ENCODE results near the gene ICAM4.
"Not testable (repeated sequence)": the region's sequence is repeated elsewhere in the genome, so short reads cannot be mapped to it uniquely, and the experiment has no call there.

Gene ICAM4

GRCh38 chr19:10286803-10287737 is at the start of gene ICAM4:
Gene ICAM4, plus strand, starts transcription at chr19:10286955. Its CDS starts 58 bp downstream, at chr19:10287013.
- peak; percentile 72 for DNase-seq

- no peak for DNase-seq
These were observed 49.1 kb upstream of the ICAM4 start for GRCh38 chr19:10237702-10238101.

- DNase-seq = no peak
These were observed 48.5 kb upstream of the ICAM4 start for GRCh38 chr19:10238172-10238783.

DNA sequence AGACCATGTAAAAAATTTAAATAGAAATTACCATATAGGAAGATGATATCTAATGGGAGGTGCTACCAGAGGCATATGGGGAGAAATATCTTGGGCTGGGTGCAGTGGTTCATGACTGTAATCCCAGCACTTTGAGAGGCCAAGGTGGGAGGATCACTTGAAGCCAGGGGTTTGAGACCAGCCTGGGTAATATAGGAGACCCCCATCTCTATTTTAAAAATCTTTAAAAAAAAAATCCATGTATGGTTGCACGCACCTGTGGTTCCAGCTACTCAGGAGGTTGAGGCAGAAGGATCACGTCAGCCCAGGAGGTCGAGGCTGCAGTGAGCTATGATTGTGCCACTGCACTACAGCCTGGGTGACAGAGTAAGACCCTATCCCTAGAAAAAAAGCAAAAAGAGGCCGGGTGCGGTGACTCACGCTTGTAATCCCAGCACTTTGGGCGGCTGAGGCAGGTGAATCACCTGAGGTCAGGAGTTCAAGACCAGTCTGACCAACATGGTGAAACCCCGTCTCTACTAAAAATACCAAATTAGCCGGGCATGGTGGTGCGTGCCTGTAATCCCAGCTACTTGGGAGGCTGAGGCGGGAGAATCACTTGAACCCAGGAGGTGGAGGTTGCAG is 44.8 kb upstream of the ICAM4 start:
- not testable (repeated sequence) for DNase-seq

DNA sequence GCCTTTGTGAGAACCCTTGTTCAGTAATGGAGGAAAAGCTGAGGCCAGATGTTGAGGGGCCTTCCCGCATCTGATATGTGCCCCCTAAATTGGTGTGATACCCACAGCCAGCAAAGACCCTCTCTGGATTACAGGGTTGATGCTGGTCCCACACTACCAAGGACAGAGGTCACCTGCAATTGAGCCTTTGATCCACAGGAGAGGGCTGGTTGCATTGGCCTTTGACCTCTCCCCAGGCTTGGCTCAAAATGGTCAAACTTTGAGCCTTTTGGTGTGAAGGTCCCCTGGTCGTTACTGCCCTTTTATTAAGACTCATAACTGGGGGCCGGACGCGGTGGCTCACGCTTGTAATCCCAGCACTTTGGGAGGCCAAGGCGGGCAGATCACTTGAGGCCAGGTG is 43.1 kb upstream of the ICAM4 start:
- no peak for DNase-seq

- DNase-seq = no peak
These were observed 41.4 kb upstream of the ICAM4 start for GRCh38 chr19:10245189-10245939.

- DNase-seq = no peak
These were observed 40.2 kb upstream of the ICAM4 start for GRCh38 chr19:10246511-10246910.

GRCh38 chr19:10251792-10252694 is 34.7 kb upstream of the ICAM4 start, which contains the start of gene MRPL4:
Gene MRPL4, plus strand, starts transcription at chr19:10252214. Its CDS starts 40 bp downstream, at chr19:10252254.
- peak; percentile 99 for DNase-seq

DNA sequence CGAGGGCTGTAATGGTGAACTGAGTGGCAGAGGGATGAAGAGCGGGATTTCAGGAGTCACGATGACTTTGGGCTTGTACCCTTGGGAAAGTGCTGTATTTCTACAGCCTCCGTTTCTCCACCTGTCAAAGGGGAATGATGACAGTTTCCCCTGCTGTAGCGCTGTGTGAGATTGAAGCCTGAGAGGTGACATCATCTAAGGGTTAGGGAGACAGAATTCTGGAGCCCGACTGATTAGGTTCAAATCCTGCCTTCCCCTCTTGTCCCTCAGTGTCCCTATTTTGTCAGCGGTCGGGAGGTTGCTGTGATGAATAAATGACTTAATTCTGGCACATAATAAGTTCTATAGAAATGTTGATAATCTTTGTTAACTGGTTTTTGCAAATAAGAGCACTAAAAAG is 34.0 kb upstream of the ICAM4 start:
- DNase-seq = no peak

GRCh38 chr19:10254244-10254643 is 32.5 kb upstream of the ICAM4 start:
- no peak for DNase-seq

DNA sequence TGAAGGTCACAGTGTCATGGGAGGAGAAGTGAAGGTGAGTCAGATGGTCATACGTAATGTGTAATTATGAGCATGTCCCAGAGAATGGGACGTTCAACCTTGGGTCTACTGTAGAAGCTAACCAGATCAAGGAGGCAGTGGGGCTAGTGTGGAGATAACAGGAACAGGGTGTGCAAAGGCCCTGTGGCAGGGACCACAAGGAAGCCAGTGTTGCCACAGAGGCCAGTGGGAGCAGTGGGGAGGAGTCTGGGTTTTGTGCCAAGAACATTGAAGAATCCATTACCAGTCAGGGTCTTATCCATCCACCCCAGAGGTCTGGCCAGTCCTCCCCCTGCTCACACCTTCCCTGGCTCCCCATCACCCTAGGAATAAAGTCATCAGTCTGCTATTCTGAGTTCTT is 31.4 kb upstream of the ICAM4 start:
- DNase-seq = no peak

- DNase-seq = no peak
These were observed 30.2 kb upstream of the ICAM4 start for GRCh38 chr19:10256551-10256950.

GRCh38 chr19:10256970-10257615 is 29.7 kb upstream of the ICAM4 start:
- DNase-seq = no peak

DNA sequence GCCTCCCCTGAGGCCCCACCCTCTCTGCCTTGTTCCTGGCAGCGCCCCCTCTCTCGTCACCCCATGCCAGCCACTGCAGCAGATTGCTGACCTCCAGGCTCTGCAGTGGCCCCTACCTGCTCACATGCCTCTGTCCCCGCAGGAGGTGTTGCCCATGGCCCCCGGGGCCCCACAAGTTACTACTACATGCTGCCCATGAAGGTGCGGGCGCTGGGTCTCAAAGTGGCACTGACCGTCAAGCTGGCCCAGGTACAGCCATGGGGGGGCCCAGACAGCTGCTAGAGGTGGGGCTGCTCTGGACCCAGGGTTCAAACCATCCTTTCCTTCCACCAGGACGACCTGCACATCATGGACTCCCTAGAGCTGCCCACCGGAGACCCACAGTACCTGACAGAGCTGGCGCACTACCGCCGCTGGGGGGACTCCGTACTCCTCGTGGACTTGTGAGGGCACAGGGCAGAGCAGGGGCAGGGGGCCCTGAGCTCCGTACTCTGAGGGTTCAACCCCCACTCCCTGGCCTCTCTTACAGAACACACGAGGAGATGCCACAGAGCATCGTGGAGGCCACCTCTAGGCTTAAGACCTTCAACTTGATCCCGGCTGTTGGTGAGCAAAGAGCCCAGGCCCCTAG is 28.6 kb upstream of the ICAM4 start:
- DNase-seq = no peak

GRCh38 chr19:10259162-10259905 is 27.4 kb upstream of the ICAM4 start:
- DNase-seq = peak; percentile 96

DNA sequence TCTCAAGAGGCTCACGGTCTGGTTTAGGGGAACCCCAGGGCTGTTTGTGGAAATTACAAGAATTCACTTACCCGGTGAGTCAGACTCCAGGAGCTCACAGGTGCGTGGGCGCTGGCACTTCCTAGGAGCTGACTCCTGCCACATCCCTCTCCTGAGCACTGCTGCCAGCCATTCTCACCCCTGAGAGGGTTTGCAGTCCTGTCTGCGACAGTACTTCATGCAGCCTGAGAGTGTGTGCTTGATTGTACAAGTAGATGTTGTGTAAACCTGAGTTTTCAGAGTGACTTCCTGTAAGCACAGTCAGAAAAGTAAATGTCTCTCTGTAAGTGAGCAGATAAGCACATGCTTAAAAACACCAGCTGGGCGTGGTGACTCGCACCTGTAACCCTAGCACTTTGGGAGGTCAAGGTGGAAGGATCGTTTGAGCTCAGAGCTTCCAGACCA is 26.6 kb upstream of the ICAM4 start:
- DNase-seq = peak; percentile 88

DNA sequence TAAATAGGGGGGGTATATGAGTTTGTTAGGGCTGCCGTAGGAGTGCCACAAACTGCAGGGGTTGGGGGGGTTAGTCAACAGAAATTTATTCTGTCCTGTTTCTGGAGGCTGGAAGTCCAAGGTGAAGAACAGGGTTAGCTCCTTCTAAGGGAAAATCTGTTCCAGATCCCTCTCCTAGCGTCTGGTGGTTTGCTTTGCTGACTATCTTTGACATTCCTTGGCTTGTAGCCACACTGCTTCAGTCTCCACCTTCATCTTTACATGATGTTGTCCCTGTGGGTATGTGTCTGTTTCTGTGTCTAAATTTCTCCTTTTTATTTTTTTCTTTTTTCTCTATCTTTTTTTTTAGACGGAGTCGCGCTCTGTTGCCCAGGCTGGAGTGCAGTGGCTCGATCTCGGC is 24.0 kb upstream of the ICAM4 start:
- DNase-seq = no peak

DNA sequence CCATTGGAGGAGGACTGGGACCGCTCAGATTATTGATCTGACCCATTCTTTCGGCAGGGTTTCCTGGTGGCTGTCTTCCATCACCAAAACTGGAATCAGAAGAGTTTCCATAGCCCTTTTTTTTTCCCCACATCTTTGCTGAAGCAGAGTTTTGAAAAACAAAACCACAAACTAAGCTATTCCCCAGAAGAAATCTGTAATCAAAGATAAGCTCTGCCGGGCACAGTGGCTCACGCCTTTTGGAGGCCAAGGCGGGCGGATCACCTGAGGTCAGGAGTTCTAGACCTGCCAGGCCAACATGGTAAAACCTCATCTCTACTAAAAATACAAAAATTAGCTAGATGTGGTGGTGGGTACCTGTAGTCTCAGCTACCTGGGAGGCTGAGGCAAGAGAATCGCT is 20.0 kb upstream of the ICAM4 start:
- no peak for DNase-seq

GRCh38 chr19:10268071-10268470 is 18.7 kb upstream of the ICAM4 start:
- DNase-seq = no peak

Data from activated effector memory CD4-positive, alpha-beta T cell treated with anti-CD3 and anti-CD28 coated beads, Interleukin-2, amount 50 U/mL, for 16 hours (primary cell).